Transverse colon (tissue), 3 donors: Measurements from ENCODE around the gene ZBTB18.

Source experiments
- POLR2A ChIP-seq: fragments of 450-650 bp; IDR thresholded peaks from one replicate; pipeline ENCODE4 v1.6.1; 2016; ENCODE audit warnings: antibody characterized with exemption, mild to moderate bottlenecking, moderate library complexity
- TF ChIP-seq, protein P1 (sequence below), 5 experiments: fragments of 200-600 bp in 3 of 5; fragments of 450-650 bp in 2 of 5; sonication (generic) in 3 of 5; IDR thresholded peaks; 1 replicate in 2 of 5; 2 replicates in 3 of 5; pipeline ENCODE4 v1.5.1; 2016 to 2017; ENCODE audit warnings: antibody characterized with exemption in 5 of 5, inconsistent platforms in 3 of 5, mild to moderate bottlenecking in 2 of 5, moderate library complexity in 1 of 5

DNA sequence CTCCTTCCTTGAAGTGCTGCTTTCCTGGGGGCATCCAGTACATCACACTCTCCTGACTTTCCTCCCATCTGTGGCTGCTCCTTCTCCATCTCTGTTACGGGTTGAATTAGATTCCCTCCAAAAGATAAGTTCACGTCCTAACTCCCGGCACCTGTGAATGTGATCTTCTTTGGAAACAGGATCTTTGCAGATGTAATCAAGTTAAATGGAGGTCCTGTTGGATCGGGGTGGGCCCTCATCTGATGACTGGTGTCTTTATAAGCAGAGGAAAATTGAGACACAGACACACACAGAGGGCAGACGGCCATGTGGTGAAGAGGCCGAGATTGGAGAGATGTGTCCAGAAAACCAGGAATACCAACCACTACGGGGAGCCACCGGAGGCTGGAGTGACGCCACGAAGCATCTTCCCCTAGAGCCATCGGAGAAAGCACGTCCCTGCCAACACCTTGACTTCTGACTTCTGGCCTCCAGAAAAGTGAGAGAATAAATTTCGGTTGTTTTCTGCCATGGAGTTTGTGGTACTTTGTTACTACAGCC, 36.0 kb downstream of the ZBTB18 start:
- TF ChIP-seq POLR2A = no peak
- TF ChIP-seq, protein P1, sequence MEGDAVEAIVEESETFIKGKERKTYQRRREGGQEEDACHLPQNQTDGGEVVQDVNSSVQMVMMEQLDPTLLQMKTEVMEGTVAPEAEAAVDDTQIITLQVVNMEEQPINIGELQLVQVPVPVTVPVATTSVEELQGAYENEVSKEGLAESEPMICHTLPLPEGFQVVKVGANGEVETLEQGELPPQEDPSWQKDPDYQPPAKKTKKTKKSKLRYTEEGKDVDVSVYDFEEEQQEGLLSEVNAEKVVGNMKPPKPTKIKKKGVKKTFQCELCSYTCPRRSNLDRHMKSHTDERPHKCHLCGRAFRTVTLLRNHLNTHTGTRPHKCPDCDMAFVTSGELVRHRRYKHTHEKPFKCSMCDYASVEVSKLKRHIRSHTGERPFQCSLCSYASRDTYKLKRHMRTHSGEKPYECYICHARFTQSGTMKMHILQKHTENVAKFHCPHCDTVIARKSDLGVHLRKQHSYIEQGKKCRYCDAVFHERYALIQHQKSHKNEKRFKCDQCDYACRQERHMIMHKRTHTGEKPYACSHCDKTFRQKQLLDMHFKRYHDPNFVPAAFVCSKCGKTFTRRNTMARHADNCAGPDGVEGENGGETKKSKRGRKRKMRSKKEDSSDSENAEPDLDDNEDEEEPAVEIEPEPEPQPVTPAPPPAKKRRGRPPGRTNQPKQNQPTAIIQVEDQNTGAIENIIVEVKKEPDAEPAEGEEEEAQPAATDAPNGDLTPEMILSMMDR (IDR thresholded peaks at IDR 0.05) = no peak
